ENCODE results near the gene PROCA1. TPM values are rescaled to one million over a fixed set of nuclear protein-coding genes. Genes with fewer than 3 reads are reported as not detected.

The PROCA1 gene
- total RNA-seq, 1 donor: 0.36 TPM

DNA sequence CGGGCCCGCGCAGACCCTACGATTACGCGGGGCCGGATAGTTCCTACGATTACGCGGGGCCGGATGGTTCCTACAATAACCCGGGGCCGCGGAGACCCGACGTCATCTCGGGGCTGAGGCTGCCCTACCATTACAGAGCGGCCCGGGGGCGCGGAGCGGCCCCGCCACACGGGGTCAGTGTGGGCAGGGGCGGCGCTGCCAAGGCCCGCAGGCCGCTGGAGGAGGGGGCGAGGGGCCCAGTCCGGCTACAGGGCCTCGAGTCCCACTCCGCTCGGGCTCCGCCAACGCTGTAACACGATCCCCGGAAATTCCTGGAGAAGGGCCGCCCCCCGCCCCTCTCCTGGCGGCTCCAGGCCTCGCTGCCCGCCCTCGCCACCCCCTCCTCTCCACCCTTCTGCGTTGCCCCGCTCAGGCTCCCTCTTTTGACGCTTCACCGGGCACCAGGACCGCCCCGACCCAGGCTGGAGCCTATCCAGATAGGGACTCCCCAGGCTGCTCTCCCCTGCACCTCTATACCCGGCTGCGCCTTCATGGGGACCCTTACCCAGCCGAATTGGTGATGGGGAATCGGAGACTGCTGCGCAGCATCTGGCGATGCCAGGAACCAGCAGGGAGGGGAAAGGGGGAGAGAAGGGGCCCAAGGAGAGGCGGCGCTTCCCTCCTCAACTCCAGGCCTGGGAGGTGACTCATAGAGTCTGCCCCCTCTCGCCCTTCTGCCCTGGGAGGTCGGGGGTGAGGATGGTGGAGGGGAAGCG is 6.1 kb upstream of the PROCA1 start, which contains the start of gene RAB34:
Gene RAB34, minus strand, starts transcription at position 291 of the 755 bp plus-strand sequence. CDS start 602 bp downstream, outside the sequence.
- DNase-seq (ENCODE audit: insufficient read length, low spot score, missing footprints): peak; percentile 96
- peak within 1 kb of the TSS; percentile 87 for H3K4me2 ChIP-seq (ENCODE audit: insufficient read depth, low read length)
- H3K27me3 ChIP-seq (ENCODE audit: insufficient read depth, low read length): no peaks in the 10 kb centered on the region
- H3K9me3 ChIP-seq (ENCODE audit: low read depth, low read length): no peaks in the 10 kb centered on the region
- H4K20me1 ChIP-seq (ENCODE audit: insufficient read depth, low read length): peaks cover 48% of the 10 kb centered on the region
- H3K36me3 ChIP-seq (ENCODE audit: insufficient read depth, low read length): peaks cover 50% of the 10 kb centered on the region
- peak within 1 kb of the TSS; percentile 91 for H3K4me3 ChIP-seq (ENCODE audit: insufficient read depth, low read length)
- peak within 1 kb of the TSS; percentile 87 for H2AFZ ChIP-seq (ENCODE audit: low read length)
- H3K4me1 ChIP-seq (ENCODE audit: insufficient read depth, low read length): peaks cover 47% of the 10 kb centered on the region
- peak within 1 kb of the TSS; percentile 73 for H3K27ac ChIP-seq (ENCODE audit: low read depth, low read length)
- TF ChIP-seq, protein P1, sequence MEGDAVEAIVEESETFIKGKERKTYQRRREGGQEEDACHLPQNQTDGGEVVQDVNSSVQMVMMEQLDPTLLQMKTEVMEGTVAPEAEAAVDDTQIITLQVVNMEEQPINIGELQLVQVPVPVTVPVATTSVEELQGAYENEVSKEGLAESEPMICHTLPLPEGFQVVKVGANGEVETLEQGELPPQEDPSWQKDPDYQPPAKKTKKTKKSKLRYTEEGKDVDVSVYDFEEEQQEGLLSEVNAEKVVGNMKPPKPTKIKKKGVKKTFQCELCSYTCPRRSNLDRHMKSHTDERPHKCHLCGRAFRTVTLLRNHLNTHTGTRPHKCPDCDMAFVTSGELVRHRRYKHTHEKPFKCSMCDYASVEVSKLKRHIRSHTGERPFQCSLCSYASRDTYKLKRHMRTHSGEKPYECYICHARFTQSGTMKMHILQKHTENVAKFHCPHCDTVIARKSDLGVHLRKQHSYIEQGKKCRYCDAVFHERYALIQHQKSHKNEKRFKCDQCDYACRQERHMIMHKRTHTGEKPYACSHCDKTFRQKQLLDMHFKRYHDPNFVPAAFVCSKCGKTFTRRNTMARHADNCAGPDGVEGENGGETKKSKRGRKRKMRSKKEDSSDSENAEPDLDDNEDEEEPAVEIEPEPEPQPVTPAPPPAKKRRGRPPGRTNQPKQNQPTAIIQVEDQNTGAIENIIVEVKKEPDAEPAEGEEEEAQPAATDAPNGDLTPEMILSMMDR (IDR thresholded peaks at IDR 0.05; ENCODE audit: extremely low read depth, low read depth, low read length): peak; percentile 36
- H3K79me2 ChIP-seq (ENCODE audit: insufficient read depth, low read length): peaks cover 55% of the 10 kb centered on the region

DNA sequence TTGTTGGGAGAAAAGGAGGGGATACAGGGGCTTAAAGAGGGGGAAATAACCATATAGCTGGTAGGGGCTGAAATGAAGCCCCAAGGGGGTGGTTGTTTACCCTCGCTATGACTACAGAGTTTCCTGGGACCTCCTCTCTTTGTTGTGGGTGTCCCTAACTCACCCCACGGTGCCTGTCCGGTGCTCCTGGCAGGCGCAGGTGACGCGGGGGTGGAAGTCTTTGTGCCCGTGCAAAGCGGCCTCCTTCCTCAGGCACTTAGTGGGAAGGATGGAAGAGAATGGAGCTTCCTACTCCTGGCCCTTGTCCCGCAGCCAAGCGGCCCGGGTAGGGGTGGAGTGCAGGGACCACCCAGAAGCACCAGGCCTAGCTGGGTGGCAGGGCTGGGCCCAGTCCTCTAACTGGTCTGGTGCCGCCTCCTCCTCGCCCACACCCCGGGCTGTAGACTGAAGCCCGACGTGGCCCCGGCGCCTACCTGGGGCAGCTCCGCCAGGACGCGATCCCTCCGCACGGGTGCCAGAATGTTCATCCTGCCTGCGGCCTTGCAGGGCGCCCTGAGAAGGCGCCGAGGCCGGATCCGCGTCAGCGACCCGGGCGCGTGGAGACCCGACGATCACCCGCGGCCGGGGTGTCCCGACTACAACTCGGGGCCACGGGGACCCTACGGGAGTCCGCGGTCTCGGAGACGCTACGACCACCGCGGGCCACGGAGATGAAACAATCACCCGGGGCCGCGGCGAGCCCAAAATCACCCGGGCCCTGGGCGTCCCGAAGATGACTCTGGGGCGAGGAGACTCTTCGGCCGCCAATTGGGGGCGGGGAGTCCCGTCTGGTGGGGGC is 5.3 kb upstream of the PROCA1 start:
- peaks cover 46% of the 10 kb centered on the region for H3K4me1 ChIP-seq (ENCODE audit: insufficient read depth, low read length)
- peak overlapping the region; percentile 20 for H2AFZ ChIP-seq (ENCODE audit: low read length)
- H3K4me2 ChIP-seq (ENCODE audit: insufficient read depth, low read length): peak overlapping the region; percentile 87
- peak overlapping the region; percentile 73 for H3K27ac ChIP-seq (ENCODE audit: low read depth, low read length)
- no peaks in the 10 kb centered on the region for H3K9me3 ChIP-seq (ENCODE audit: low read depth, low read length)
- peaks cover 47% of the 10 kb centered on the region for H3K79me2 ChIP-seq (ENCODE audit: insufficient read depth, low read length)
- peak; percentile 86 for DNase-seq (ENCODE audit: insufficient read length, low spot score, missing footprints)
- no peaks in the 10 kb centered on the region for H3K27me3 ChIP-seq (ENCODE audit: insufficient read depth, low read length)
- peaks cover 46% of the 10 kb centered on the region for H4K20me1 ChIP-seq (ENCODE audit: insufficient read depth, low read length)
- peaks cover 48% of the 10 kb centered on the region for H3K36me3 ChIP-seq (ENCODE audit: insufficient read depth, low read length)
- TF ChIP-seq, protein P1 (IDR thresholded peaks at IDR 0.05; ENCODE audit: extremely low read depth, low read depth, low read length): no peak
- H3K4me3 ChIP-seq (ENCODE audit: insufficient read depth, low read length): peak overlapping the region; percentile 91

DNA sequence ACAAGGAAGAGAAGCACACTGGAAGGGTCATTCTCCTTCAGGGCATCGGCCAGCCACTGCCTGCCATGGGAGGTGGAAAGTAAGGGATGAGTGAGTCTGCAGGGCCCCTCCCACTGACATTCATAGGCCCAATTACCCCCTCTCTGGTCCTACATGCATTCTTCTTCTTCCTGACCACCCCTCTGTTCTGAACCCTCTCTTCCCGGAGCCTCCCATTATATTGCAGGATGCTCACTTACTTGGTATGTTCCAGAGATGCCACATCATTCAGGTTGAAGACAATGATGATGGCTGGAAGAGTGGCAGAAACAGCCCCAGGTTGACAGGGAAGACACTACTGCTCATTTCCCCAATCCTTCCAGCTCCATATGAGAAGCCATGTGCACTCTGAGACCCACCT is 3.5 kb upstream of the PROCA1 start:
- Histone ChIP-seq H3K9me3 (ENCODE audit: low read depth, low read length) (no peaks in the 10 kb centered on the region), H3K27me3 (ENCODE audit: insufficient read depth, low read length) (no peaks in the 10 kb centered on the region), H3K36me3 (ENCODE audit: insufficient read depth, low read length) (peaks cover 35% of the 10 kb centered on the region), H3K27ac (ENCODE audit: low read depth, low read length) (no peak overlapping the region), H3K4me2 (ENCODE audit: insufficient read depth, low read length) (peak overlapping the region; percentile 87), H2AFZ (ENCODE audit: low read length) (no peak overlapping the region), H3K4me1 (ENCODE audit: insufficient read depth, low read length) (peaks cover 44% of the 10 kb centered on the region), H4K20me1 (ENCODE audit: insufficient read depth, low read length) (peaks cover 31% of the 10 kb centered on the region), H3K4me3 (ENCODE audit: insufficient read depth, low read length) (no peak overlapping the region), H3K79me2 (ENCODE audit: insufficient read depth, low read length) (peaks cover 30% of the 10 kb centered on the region)
- TF ChIP-seq, protein P1 (IDR thresholded peaks at IDR 0.05; ENCODE audit: extremely low read depth, low read depth, low read length): no peak
- DNase-seq (ENCODE audit: insufficient read length, low spot score, missing footprints): no peak

DNA sequence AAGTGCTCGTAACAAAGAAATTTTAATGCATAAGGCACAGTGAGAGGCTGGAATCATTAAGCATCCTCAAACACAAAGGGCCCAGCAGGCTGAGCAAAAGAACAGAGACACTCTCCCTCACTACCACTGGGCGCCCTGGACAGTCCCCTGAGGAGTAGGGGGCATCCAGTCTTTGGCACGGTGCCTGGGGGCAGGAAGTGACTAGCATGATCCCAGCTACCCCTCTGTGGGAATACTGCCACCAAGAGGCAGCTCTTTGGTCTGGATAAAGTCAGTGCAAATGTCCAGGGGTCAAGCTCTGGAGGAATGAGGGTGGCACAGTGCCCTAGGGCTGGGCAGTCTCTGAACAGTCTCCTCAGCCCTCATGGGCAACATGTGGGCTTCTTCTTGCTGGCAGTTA is 2.6 kb upstream of the PROCA1 start:
- H3K36me3 ChIP-seq (ENCODE audit: insufficient read depth, low read length): peaks cover 35% of the 10 kb centered on the region
- no peaks in the 10 kb centered on the region for H3K27me3 ChIP-seq (ENCODE audit: insufficient read depth, low read length)
- peak; percentile 71 for DNase-seq (ENCODE audit: insufficient read length, low spot score, missing footprints)

More for the DNA sequence above, 2.6 kb upstream of the PROCA1 start:
- Histone ChIP-seq H3K4me2 (ENCODE audit: insufficient read depth, low read length) (no peak overlapping the region), H4K20me1 (ENCODE audit: insufficient read depth, low read length) (peaks cover 30% of the 10 kb centered on the region), H3K9me3 (ENCODE audit: low read depth, low read length) (no peaks in the 10 kb centered on the region), H2AFZ (ENCODE audit: low read length) (no peak overlapping the region), H3K79me2 (ENCODE audit: insufficient read depth, low read length) (peaks cover 28% of the 10 kb centered on the region), H3K4me1 (ENCODE audit: insufficient read depth, low read length) (peaks cover 47% of the 10 kb centered on the region), H3K4me3 (ENCODE audit: insufficient read depth, low read length) (no peak overlapping the region), H3K27ac (ENCODE audit: low read depth, low read length) (no peak overlapping the region)
- TF ChIP-seq, protein P1 (IDR thresholded peaks at IDR 0.05; ENCODE audit: extremely low read depth, low read depth, low read length): no peak

All from osteoblast (primary cell).